Neural cell (in vitro differentiated cells): ENCODE data around the gene MRPS24. TPM values are rescaled to one million over a fixed set of nuclear protein-coding genes. Genes with fewer than 3 reads are reported as not detected.

ENCODE experiments used
- H2AFZ ChIP-seq: fragments of 200-600, 300-800 bp; sonication (generic), shearing (Covaris generic); 2 replicates; pipeline ENCODE4 v1.6.0; 2014; ENCODE audit warnings: low read depth, mild to moderate bottlenecking, antibody characterized with exemption, low read length, moderate library complexity
- H3F3A ChIP-seq: fragments of 200-600 bp; shearing (Covaris generic); 2 replicates; pipeline ENCODE4 v1.6.1; 2016; ENCODE audit warnings: mild to moderate bottlenecking, moderate library complexity, mixed read lengths, antibody characterized with exemption, low read length; ENCODE audit not compliant: insufficient read depth, poor library complexity, severe bottlenecking
- H3K27ac ChIP-seq: fragments of 200-600, 300-800 bp; sonication (generic), shearing (Covaris generic); 2 replicates; pipeline ENCODE4 v1.5.1; 2014; ENCODE audit warnings: mild to moderate bottlenecking, low read length, moderate library complexity
- H3K27me3 ChIP-seq: fragments of 300-800, 200-600 bp; sonication (generic), shearing (Covaris generic); 2 replicates; pipeline ENCODE4 v1.6.0; 2014; ENCODE audit warnings: mild to moderate bottlenecking, low read depth, low read length, moderate library complexity; ENCODE audit not compliant: insufficient read depth
- H3K36me3 ChIP-seq: fragments of 300-800, 200-600 bp; sonication (generic), shearing (Covaris generic); 2 replicates; pipeline ENCODE4 v1.5.1; 2014; ENCODE audit warnings: mild to moderate bottlenecking, antibody characterized with exemption, low read length, moderate library complexity; ENCODE audit not compliant: insufficient read depth
- H3K4me2 ChIP-seq: fragments of 300-800, 200-600 bp; sonication (generic), shearing (Covaris generic); 2 replicates; pipeline ENCODE4 v1.6.0; 2014; ENCODE audit warnings: mild to moderate bottlenecking, low read length
- H3K4me3 ChIP-seq: fragments of 300-800, 200-600 bp; sonication (generic), shearing (Covaris generic); 2 replicates; pipeline ENCODE4 v1.5.1; 2014; ENCODE audit warnings: mild to moderate bottlenecking, low read length, moderate library complexity
- H3K79me2 ChIP-seq: fragments of 200-600 bp; shearing (Covaris generic); replicated peaks from 2 replicates; pipeline ENCODE4 v1.6.0; 2014; ENCODE audit warnings: mild to moderate bottlenecking, low read length, moderate library complexity; ENCODE audit not compliant: insufficient read depth
- H3K9ac ChIP-seq: fragments of 300-800, 200-600 bp; sonication (generic), shearing (Covaris generic); 2 replicates; pipeline ENCODE4 v1.6.1; 2016; ENCODE audit warnings: mild to moderate bottlenecking, low read length, mixed read lengths
- H3K9me2 ChIP-seq: fragments of 200-600 bp; shearing (Covaris generic); 2 replicates; pipeline ENCODE4 v1.6.1; 2016; ENCODE audit warnings: mild to moderate bottlenecking, low read length, mixed read lengths; ENCODE audit not compliant: insufficient read depth
- H3K9me3 ChIP-seq: fragments of 200-600, 300-800 bp; sonication (generic), shearing (Covaris generic); 2 replicates; pipeline ENCODE4 v1.6.1; 2016; ENCODE audit warnings: mild to moderate bottlenecking, mixed run types, low read length, moderate library complexity, mixed read lengths
- H4K20me1 ChIP-seq: fragments of 200-600 bp; shearing (Covaris generic); 2 replicates; pipeline ENCODE4 v1.6.1; 2016; ENCODE audit warnings: mild to moderate bottlenecking, mixed run types; ENCODE audit not compliant: insufficient read depth
- EP300 ChIP-seq: fragments of 450-650 bp; conservative IDR thresholded peaks from 2 replicates; pipeline ENCODE4 v1.6.1; 2014; ENCODE audit warnings: antibody characterized with exemption, mild to moderate bottlenecking, moderate library complexity; ENCODE audit not compliant: poor library complexity, severe bottlenecking
- EZH2 ChIP-seq: fragments of 200-600, 300-800 bp; shearing (Covaris generic), sonication (generic); IDR thresholded peaks from 2 replicates; pipeline ENCODE4 v1.6.1; 2014; ENCODE audit warnings: antibody characterized with exemption, low read length, borderline replicate concordance, mild to moderate bottlenecking; ENCODE audit not compliant: insufficient read depth, poor library complexity, severe bottlenecking
- MXI1 ChIP-seq: fragments of 450-650 bp; conservative IDR thresholded peaks from 2 replicates; pipeline ENCODE4 v1.6.1; 2014; ENCODE audit warnings: antibody characterized with exemption, mild to moderate bottlenecking; ENCODE audit not compliant: poor library complexity, severe bottlenecking
- POLR2AphosphoS5 ChIP-seq: IDR thresholded peaks from 2 replicates; pipeline ENCODE4 v1.6.1; 2012
- RAD21 ChIP-seq: fragments of 450-650 bp; conservative IDR thresholded peaks from 2 replicates; pipeline ENCODE4 v1.6.1; 2014; ENCODE audit warnings: antibody characterized with exemption, mild to moderate bottlenecking, moderate library complexity
- SMC3 ChIP-seq: fragments of 450-650 bp; conservative IDR thresholded peaks from 2 replicates; pipeline ENCODE4 v1.6.1; 2014; ENCODE audit warnings: antibody characterized with exemption, mild to moderate bottlenecking, moderate library complexity; ENCODE audit not compliant: poor library complexity
- TAF1 ChIP-seq: IDR thresholded peaks from 2 replicates; pipeline ENCODE4 v1.6.1; 2012; ENCODE audit warnings: low read depth
- polyA plus RNA-seq: library from polyadenylated mRNA; depleted of rRNA; stranded (reverse); fragments of >200 nt; gene quantifications from 2 replicates; pipeline ENCODE4 v1.2.3, GENCODE V29; 2014
- TF ChIP-seq, protein P1 (sequence below): fragments of 450-650 bp; IDR thresholded peaks from 2 replicates; pipeline ENCODE4 v1.5.1; 2014; ENCODE audit warnings: antibody characterized with exemption, mild to moderate bottlenecking, moderate library complexity; ENCODE audit not compliant: poor library complexity, severe bottlenecking
- TF ChIP-seq, protein P2 (sequence below): IDR thresholded peaks from 2 replicates; pipeline ENCODE4 v1.6.1; 2012; ENCODE audit warnings: borderline replicate concordance

The MRPS24 gene
- polyA plus RNA-seq, 1 donor from 2014 or later = 132 TPM

GRCh38 chr7:43851805-43852204, 17.5 kb downstream of the MRPS24 start:
- H3K9me3 ChIP-seq = no peaks in the 10 kb centered on the region
- H3F3A ChIP-seq = no peaks in the 10 kb centered on the region
- H4K20me1 ChIP-seq = no peaks in the 10 kb centered on the region
- H3K27ac ChIP-seq = no peak overlapping the region
- no peaks in the 10 kb centered on the region for H3K79me2 ChIP-seq
- TF ChIP-seq EP300 (no peak), SMC3 (no peak), MXI1 (no peak), RAD21 (no peak), POLR2AphosphoS5 (no peak), EZH2 (no peak), TAF1 (no peak)
- TF ChIP-seq, protein P1, sequence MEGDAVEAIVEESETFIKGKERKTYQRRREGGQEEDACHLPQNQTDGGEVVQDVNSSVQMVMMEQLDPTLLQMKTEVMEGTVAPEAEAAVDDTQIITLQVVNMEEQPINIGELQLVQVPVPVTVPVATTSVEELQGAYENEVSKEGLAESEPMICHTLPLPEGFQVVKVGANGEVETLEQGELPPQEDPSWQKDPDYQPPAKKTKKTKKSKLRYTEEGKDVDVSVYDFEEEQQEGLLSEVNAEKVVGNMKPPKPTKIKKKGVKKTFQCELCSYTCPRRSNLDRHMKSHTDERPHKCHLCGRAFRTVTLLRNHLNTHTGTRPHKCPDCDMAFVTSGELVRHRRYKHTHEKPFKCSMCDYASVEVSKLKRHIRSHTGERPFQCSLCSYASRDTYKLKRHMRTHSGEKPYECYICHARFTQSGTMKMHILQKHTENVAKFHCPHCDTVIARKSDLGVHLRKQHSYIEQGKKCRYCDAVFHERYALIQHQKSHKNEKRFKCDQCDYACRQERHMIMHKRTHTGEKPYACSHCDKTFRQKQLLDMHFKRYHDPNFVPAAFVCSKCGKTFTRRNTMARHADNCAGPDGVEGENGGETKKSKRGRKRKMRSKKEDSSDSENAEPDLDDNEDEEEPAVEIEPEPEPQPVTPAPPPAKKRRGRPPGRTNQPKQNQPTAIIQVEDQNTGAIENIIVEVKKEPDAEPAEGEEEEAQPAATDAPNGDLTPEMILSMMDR = no peak
- TF ChIP-seq, protein P2, sequence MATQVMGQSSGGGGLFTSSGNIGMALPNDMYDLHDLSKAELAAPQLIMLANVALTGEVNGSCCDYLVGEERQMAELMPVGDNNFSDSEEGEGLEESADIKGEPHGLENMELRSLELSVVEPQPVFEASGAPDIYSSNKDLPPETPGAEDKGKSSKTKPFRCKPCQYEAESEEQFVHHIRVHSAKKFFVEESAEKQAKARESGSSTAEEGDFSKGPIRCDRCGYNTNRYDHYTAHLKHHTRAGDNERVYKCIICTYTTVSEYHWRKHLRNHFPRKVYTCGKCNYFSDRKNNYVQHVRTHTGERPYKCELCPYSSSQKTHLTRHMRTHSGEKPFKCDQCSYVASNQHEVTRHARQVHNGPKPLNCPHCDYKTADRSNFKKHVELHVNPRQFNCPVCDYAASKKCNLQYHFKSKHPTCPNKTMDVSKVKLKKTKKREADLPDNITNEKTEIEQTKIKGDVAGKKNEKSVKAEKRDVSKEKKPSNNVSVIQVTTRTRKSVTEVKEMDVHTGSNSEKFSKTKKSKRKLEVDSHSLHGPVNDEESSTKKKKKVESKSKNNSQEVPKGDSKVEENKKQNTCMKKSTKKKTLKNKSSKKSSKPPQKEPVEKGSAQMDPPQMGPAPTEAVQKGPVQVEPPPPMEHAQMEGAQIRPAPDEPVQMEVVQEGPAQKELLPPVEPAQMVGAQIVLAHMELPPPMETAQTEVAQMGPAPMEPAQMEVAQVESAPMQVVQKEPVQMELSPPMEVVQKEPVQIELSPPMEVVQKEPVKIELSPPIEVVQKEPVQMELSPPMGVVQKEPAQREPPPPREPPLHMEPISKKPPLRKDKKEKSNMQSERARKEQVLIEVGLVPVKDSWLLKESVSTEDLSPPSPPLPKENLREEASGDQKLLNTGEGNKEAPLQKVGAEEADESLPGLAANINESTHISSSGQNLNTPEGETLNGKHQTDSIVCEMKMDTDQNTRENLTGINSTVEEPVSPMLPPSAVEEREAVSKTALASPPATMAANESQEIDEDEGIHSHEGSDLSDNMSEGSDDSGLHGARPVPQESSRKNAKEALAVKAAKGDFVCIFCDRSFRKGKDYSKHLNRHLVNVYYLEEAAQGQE = no peak
- no peak overlapping the region for H3K4me3 ChIP-seq
- H3K36me3 ChIP-seq = no peaks in the 10 kb centered on the region
- no peaks in the 10 kb centered on the region for H3K9me2 ChIP-seq
- no peak overlapping the region for H2AFZ ChIP-seq
- no peak overlapping the region for H3K4me2 ChIP-seq
- H3K9ac ChIP-seq = no peak overlapping the region
- no peaks in the 10 kb centered on the region for H3K27me3 ChIP-seq

GRCh38 chr7:43850348-43851116, 18.8 kb downstream of the MRPS24 start:
- H3K9ac ChIP-seq = no peak overlapping the region
- H3F3A ChIP-seq = no peaks in the 10 kb centered on the region
- no peaks in the 10 kb centered on the region for H3K79me2 ChIP-seq
- H3K27me3 ChIP-seq = no peaks in the 10 kb centered on the region
- no peaks in the 10 kb centered on the region for H4K20me1 ChIP-seq
- TF ChIP-seq POLR2AphosphoS5 (no peak), TAF1 (no peak), EP300 (no peak), RAD21 (no peak), EZH2 (no peak), SMC3 (no peak), MXI1 (no peak)
- TF ChIP-seq, protein P1 = no peak
- TF ChIP-seq, protein P2 = no peak
- no peaks in the 10 kb centered on the region for H3K9me3 ChIP-seq
- no peak overlapping the region for H3K27ac ChIP-seq
- no peak overlapping the region for H3K4me3 ChIP-seq
- H3K36me3 ChIP-seq = no peaks in the 10 kb centered on the region
- H3K4me2 ChIP-seq = no peak overlapping the region
- H3K9me2 ChIP-seq = no peaks in the 10 kb centered on the region
- H2AFZ ChIP-seq = no peak overlapping the region
